ENCODE results near the gene E2F8.
"Not testable (repeated sequence)": the region's sequence is repeated elsewhere in the genome, so short reads cannot be mapped to it uniquely, and the experiment has no call there.

E2F8 gene

GRCh38 chr11:19240420-19241259 lies at the start of gene E2F8:
E2F8 (minus strand) TSS chr11:19240945; CDS start chr11:19240121, 824 bp downstream.
- DNase-seq: peak; percentile 16

- DNase-seq: no peak
Observed at GRCh38 chr11:19290356-19290755, 49.6 kb upstream of the E2F8 start.

GRCh38 chr11:19288256-19288655 lies 47.5 kb upstream of the E2F8 start:
- DNase-seq: no peak

GRCh38 chr11:19286411-19286810 lies 45.7 kb upstream of the E2F8 start:
- DNase-seq: no peak

- DNase-seq: no peak
Observed at GRCh38 chr11:19284881-19285280, 44.1 kb upstream of the E2F8 start.

GRCh38 chr11:19283991-19284390 lies 43.2 kb upstream of the E2F8 start:
- no peak for DNase-seq

- no peak for DNase-seq
Observed at GRCh38 chr11:19281555-19281954, 40.8 kb upstream of the E2F8 start.

- no peak for DNase-seq
Observed at GRCh38 chr11:19281041-19281440, 40.3 kb upstream of the E2F8 start.

- no peak for DNase-seq
Observed at GRCh38 chr11:19279451-19279850, 38.7 kb upstream of the E2F8 start.

- DNase-seq: no peak
Observed at GRCh38 chr11:19276859-19277808, 36.4 kb upstream of the E2F8 start.

- DNase-seq: no peak
Observed at GRCh38 chr11:19275496-19275895, 34.8 kb upstream of the E2F8 start.

- DNase-seq: not testable (repeated sequence)
Observed at GRCh38 chr11:19273219-19273618, 32.5 kb upstream of the E2F8 start.

GRCh38 chr11:19268909-19269308 lies 28.2 kb upstream of the E2F8 start:
- DNase-seq: no peak

- no peak for DNase-seq
Observed at GRCh38 chr11:19267567-19267966, 26.8 kb upstream of the E2F8 start.

- DNase-seq: no peak
Observed at GRCh38 chr11:19263333-19263732, 22.6 kb upstream of the E2F8 start.

- no peak for DNase-seq
Observed at GRCh38 chr11:19259487-19260345, 19.0 kb upstream of the E2F8 start.

- DNase-seq: no peak
Observed at GRCh38 chr11:19258641-19259230, 18.0 kb upstream of the E2F8 start.

GRCh38 chr11:19254441-19254840 lies 13.7 kb upstream of the E2F8 start:
- not testable (repeated sequence) for DNase-seq

GRCh38 chr11:19253817-19254216 lies 13.1 kb upstream of the E2F8 start:
- no peak for DNase-seq

GRCh38 chr11:19253153-19253745 lies 12.5 kb upstream of the E2F8 start:
- no peak for DNase-seq

GRCh38 chr11:19252394-19253152 lies 11.8 kb upstream of the E2F8 start:
- DNase-seq: no peak

Measured in cortex of kidney (tissue), 1 donor.